ENCODE results near the gene SAMD4B.

SAMD4B gene

GRCh38 chr19:39397360-39398296 lies 55.4 kb downstream of the SAMD4B start:
- peak; percentile 85 for DNase-seq

- DNase-seq: peak; percentile 26
These were observed 56.2 kb downstream of the SAMD4B start for GRCh38 chr19:39398297-39398864.

- DNase-seq: no peak
These were observed 57.4 kb downstream of the SAMD4B start for GRCh38 chr19:39399668-39400050.

GRCh38 chr19:39400061-39400460 lies 57.8 kb downstream of the SAMD4B start:
- DNase-seq: no peak

GRCh38 chr19:39401070-39401548 lies 58.9 kb downstream of the SAMD4B start:
- no peak for DNase-seq

GRCh38 chr19:39401549-39402345 lies 59.5 kb downstream of the SAMD4B start:
- no peak for DNase-seq

- DNase-seq: peak; percentile 48
These were observed 60.4 kb downstream of the SAMD4B start for GRCh38 chr19:39402346-39403300.

GRCh38 chr19:39403331-39404312 lies 61.4 kb downstream of the SAMD4B start:
- peak; percentile 72 for DNase-seq

- DNase-seq: no peak
These were observed 63.2 kb downstream of the SAMD4B start for GRCh38 chr19:39405261-39405957.

- peak; percentile 73 for DNase-seq
These were observed 63.9 kb downstream of the SAMD4B start for GRCh38 chr19:39405958-39406655.

- peak; percentile 73 for DNase-seq
These were observed 64.6 kb downstream of the SAMD4B start, which contains the start of gene ZFP36 for GRCh38 chr19:39406656-39407409. TSS of gene ZFP36 (plus strand) at chr19:39406847. CDS start at chr19:39406905, 58 bp downstream.

- DNase-seq: no peak
These were observed 65.1 kb downstream of the SAMD4B start for GRCh38 chr19:39407410-39407659.

GRCh38 chr19:39407660-39408391 lies 65.6 kb downstream of the SAMD4B start:
- no peak for DNase-seq

- DNase-seq: no peak
These were observed 66.4 kb downstream of the SAMD4B start for GRCh38 chr19:39408392-39409207.

- DNase-seq: peak; percentile 56
These were observed 67.2 kb downstream of the SAMD4B start for GRCh38 chr19:39409208-39410016.

Measured in midbrain (tissue), 1 donor.